ENCODE data around the gene AKT1S1. TPM values are rescaled to one million over a fixed set of nuclear protein-coding genes. Genes with fewer than 3 reads are reported as not detected.
"Not testable (repeated sequence)": the region's sequence is repeated elsewhere in the genome, so short reads cannot be mapped to it uniquely, and the experiment has no call there.

Gene AKT1S1
- total RNA-seq, 1 donor from 2014 or later, result 2.3 TPM

- TF ChIP-seq, protein P1, sequence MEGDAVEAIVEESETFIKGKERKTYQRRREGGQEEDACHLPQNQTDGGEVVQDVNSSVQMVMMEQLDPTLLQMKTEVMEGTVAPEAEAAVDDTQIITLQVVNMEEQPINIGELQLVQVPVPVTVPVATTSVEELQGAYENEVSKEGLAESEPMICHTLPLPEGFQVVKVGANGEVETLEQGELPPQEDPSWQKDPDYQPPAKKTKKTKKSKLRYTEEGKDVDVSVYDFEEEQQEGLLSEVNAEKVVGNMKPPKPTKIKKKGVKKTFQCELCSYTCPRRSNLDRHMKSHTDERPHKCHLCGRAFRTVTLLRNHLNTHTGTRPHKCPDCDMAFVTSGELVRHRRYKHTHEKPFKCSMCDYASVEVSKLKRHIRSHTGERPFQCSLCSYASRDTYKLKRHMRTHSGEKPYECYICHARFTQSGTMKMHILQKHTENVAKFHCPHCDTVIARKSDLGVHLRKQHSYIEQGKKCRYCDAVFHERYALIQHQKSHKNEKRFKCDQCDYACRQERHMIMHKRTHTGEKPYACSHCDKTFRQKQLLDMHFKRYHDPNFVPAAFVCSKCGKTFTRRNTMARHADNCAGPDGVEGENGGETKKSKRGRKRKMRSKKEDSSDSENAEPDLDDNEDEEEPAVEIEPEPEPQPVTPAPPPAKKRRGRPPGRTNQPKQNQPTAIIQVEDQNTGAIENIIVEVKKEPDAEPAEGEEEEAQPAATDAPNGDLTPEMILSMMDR (IDR thresholded peaks at IDR 0.05), result no peak
- TF ChIP-seq EZH2phosphoT487 (IDR thresholded peaks at IDR 0.05), result no peak
- no peak for TF ChIP-seq EZH2 (IDR thresholded peaks at IDR 0.05)
- peaks cover 18% of the 10 kb centered on the region for H3F3A ChIP-seq (ENCODE audit: low read depth)
- H3K4me1 Mint-ChIP-seq, result peaks cover 24% of the 10 kb centered on the region
- H3K36me3 Mint-ChIP-seq, result peaks cover 16% of the 10 kb centered on the region
- H3K4me3 ChIP-seq, result no peak overlapping the region
- H3K36me3 ChIP-seq, result no peaks in the 10 kb centered on the region
- H3K9me3 ChIP-seq (ENCODE audit: low read depth), result no peaks in the 10 kb centered on the region
- H4K20me1 ChIP-seq (ENCODE audit: low read depth), result peaks cover 22% of the 10 kb centered on the region
- H2AFZ ChIP-seq (replicated peaks), result no peak overlapping the region
- H3K4me2 ChIP-seq, result no peak overlapping the region
- H3K9ac ChIP-seq, result no peak overlapping the region
- DNase-seq (ENCODE audit: low spot score), result no peak
- H3K79me2 ChIP-seq (ENCODE audit: low read depth), result peaks cover 64% of the 10 kb centered on the region
- no peaks in the 10 kb centered on the region for H3K27me3 ChIP-seq
- H3K4me1 ChIP-seq, result peaks cover 11% of the 10 kb centered on the region
- H3K9me3 Mint-ChIP-seq, result no peaks in the 10 kb centered on the region
- no peak overlapping the region for H3K27ac Mint-ChIP-seq
- no peak overlapping the region for H3K27ac ChIP-seq
- H3K4me3 Mint-ChIP-seq, result peak overlapping the region; percentile 48
- peaks cover 12% of the 10 kb centered on the region for H3K27me3 Mint-ChIP-seq (ENCODE audit: insufficient read depth, low read depth)
These were observed 57.0 kb downstream of the AKT1S1 start for GRCh38 chr19:49820125-49820524.

DNA sequence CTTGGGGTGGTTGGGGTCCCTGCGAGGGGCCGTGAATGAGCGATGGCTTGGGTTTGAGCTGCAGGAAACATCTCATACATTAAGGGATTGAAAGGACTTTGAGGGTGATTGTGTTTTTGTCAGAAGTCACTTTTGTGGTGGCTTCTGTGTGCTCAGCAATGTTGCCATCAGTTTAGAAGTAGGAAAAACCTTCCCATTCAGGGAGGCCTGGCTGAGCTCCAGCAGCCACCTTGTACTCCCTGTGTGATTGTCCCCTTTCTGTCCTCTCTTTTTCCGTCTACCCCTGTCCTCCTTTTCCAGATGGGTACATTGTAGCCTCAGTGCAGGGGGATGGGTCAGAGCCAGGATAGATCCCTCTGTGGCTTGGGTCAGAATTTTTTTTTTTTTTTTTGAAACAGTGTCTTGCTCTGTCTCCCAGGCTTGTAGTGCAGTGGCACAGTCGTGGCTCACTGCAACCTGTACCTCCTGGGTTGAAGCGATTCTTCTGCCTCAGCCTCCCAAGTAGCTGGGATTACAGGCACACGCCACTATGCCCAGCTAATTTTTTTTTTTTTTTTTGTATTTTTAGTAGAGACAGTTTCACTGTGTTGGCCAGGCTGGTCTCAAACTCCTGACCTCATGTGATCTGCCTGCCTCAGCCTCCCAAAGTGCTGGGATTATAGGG lies 57.6 kb downstream of the AKT1S1 start:
- Mint-ChIP-seq H3K4me3 (peak overlapping the region; percentile 99), H3K27ac (peak overlapping the region; percentile 70), H3K4me1 (peaks cover 26% of the 10 kb centered on the region), H3K36me3 (peaks cover 16% of the 10 kb centered on the region), H3K27me3 (ENCODE audit: insufficient read depth, low read depth) (peaks cover 12% of the 10 kb centered on the region)
- not testable (repeated sequence) for H3K27ac ChIP-seq; H2AFZ ChIP-seq (replicated peaks); H3K9me3 Mint-ChIP-seq; H3K36me3 ChIP-seq; H3K9me3 ChIP-seq (ENCODE audit: low read depth); H3K27me3 ChIP-seq; DNase-seq (ENCODE audit: low spot score)
- H3K79me2 ChIP-seq (ENCODE audit: low read depth), result peaks cover 58% of the 10 kb centered on the region
- peak overlapping the region; percentile 92 for H3K9ac ChIP-seq
- H3K4me2 ChIP-seq, result peak overlapping the region; percentile 74
- H3K4me1 ChIP-seq, result peaks cover 11% of the 10 kb centered on the region
- H3K4me3 ChIP-seq, result peak overlapping the region; percentile 91
- peaks cover 18% of the 10 kb centered on the region for H3F3A ChIP-seq (ENCODE audit: low read depth)
- H4K20me1 ChIP-seq (ENCODE audit: low read depth), result peaks cover 21% of the 10 kb centered on the region

Small RNA genes lying within 50 kb of the gene (microRNA-seq; reads per million reads assigned to microRNA genes)
- gene MIR4749 (2.4 reads per million, percentile 9 among the genes with 10 or more reads in this experiment), gene MIR4750 (not detected), gene MIR6800 (not detected)

Small RNA genes lying within 50 kb of the gene (small RNA-seq; reads per million reads assigned to genes)
- not detected for gene MIR4749

Other genes with a start within 250 kb of the AKT1S1 start
- gene RRAS, start 237.2 kb downstream of the AKT1S1 start, total RNA-seq (ENCODE audit: low replicate concordance), result 9.6 and 15.2 TPM in 2 replicates
- gene SCAF1, start 235.1 kb downstream of the AKT1S1 start, total RNA-seq (ENCODE audit: low replicate concordance), result 8.7 and 27.5 TPM in 2 replicates
- gene IRF3, start 211.5 kb downstream of the AKT1S1 start, total RNA-seq (ENCODE audit: low replicate concordance), result 29.5 and 65.1 TPM in 2 replicates
- gene BCL2L12, start 211.4 kb downstream of the AKT1S1 start, total RNA-seq (ENCODE audit: low replicate concordance), result 6.1 and 41.8 TPM in 2 replicates
- 480 and 755 TPM in 2 replicates for gene PRMT1, start 200.1 kb downstream of the AKT1S1 start, total RNA-seq (ENCODE audit: low replicate concordance)
- 6.0 and 9.4 TPM in 2 replicates for gene ADM5, start 187.8 kb downstream of the AKT1S1 start, total RNA-seq (ENCODE audit: low replicate concordance)
- 51.7 and 105 TPM in 2 replicates for gene CPT1C, start 186.2 kb downstream of the AKT1S1 start, total RNA-seq (ENCODE audit: low replicate concordance)
- gene TSKS, start 114.0 kb downstream of the AKT1S1 start, total RNA-seq (ENCODE audit: low replicate concordance), result 0.37 TPM in 1 of 2 replicates, not detected in the other
- 61.6 and 137 TPM in 2 replicates for gene AP2A1, start 110.4 kb downstream of the AKT1S1 start, total RNA-seq (ENCODE audit: low replicate concordance)
- gene FUZ, start 64.1 kb downstream of the AKT1S1 start, total RNA-seq (ENCODE audit: low replicate concordance), result 24.6 and 37.8 TPM in 2 replicates
- 44.9 and 54.1 TPM in 2 replicates for gene MED25, start 59.1 kb downstream of the AKT1S1 start, total RNA-seq (ENCODE audit: low replicate concordance)
- gene PTOV1, start 26.2 kb downstream of the AKT1S1 start, total RNA-seq (ENCODE audit: low replicate concordance), result 63.5 and 218 TPM in 2 replicates
- 41.1 and 72.4 TPM in 2 replicates for gene PNKP, start 9.8 kb downstream of the AKT1S1 start, total RNA-seq (ENCODE audit: low replicate concordance)
- gene TBC1D17, start 347 bp upstream of the AKT1S1 start, total RNA-seq (ENCODE audit: low replicate concordance), result 10.4 and 15.9 TPM in 2 replicates
- 0.56 TPM in 1 of 2 replicates, not detected in the other for gene IL4I1, start 19.5 kb upstream of the AKT1S1 start, total RNA-seq (ENCODE audit: low replicate concordance)
- 1.6 and 10.6 TPM in 2 replicates for gene ATF5, start 51.9 kb upstream of the AKT1S1 start, total RNA-seq (ENCODE audit: low replicate concordance)
- gene NUP62, start 52.1 kb upstream of the AKT1S1 start, total RNA-seq (ENCODE audit: low replicate concordance), result 48.2 and 83.8 TPM in 2 replicates
- gene SIGLEC11, start 83.8 kb upstream of the AKT1S1 start, total RNA-seq (ENCODE audit: low replicate concordance), result not detected in 2 replicates
- gene VRK3, start 148.0 kb upstream of the AKT1S1 start, total RNA-seq (ENCODE audit: low replicate concordance), result 21.6 and 48.0 TPM in 2 replicates
- 9.7 and 14.7 TPM in 2 replicates for gene ZNF473, start 148.7 kb upstream of the AKT1S1 start, total RNA-seq (ENCODE audit: low replicate concordance)

Data from neural progenitor cell (in vitro differentiated cells).